NCI-H2196 treated with DMSO at 0.1 percent for 48 hours (cell line): Measurements from ENCODE around the gene CFAP53.
"Not testable (repeated sequence)": the region's sequence is repeated elsewhere in the genome, so short reads cannot be mapped to it uniquely, and the experiment has no call there.

Experiments
- DNase-seq: peaks from one replicate; lab custom pipeline; 2025; ENCODE audit not compliant: unreplicated experiment; lab: John Stamatoyannopoulos, UW

Gene CFAP53

DNA sequence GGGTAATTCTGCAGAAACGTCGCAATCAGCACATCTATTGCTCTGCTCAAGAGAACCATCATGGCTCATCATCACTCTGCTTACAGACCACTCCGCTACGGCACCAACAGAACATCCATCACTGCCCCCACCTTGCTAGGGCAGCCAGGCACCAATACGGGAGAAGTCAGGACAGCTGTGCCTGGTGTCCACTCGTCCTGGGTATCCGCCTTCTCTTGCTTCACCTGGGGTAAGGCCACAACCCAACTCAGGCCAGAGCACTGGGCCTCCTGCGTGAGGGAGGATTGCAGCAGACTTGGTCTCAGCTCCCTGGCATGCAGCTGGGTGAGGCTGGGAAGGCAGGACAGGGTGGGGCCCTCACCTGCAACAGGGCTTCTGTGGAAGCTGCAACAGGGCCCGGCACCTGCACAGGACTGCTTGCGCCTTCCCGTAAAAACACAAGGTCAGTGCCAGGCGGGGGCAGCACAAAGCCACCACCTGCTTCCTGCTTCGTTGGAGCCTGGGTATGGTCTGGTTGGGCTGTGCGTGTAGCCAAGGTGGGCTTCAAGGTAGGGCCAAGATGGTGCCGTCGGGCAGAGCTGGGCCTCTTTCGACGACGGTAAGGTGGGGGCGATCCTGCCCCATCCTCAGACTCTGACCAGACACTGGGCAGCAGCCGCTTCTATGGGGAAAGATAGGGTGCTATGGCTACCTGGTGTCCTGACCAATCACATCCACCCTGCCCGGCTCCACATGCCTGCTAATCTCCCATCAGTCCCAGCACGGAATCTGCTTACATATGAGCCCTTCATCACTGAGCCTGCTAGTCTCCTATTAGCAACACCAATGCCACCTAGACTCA lies 7.1 kb upstream of the CFAP53 start:
- DNase-seq: no peak

DNA sequence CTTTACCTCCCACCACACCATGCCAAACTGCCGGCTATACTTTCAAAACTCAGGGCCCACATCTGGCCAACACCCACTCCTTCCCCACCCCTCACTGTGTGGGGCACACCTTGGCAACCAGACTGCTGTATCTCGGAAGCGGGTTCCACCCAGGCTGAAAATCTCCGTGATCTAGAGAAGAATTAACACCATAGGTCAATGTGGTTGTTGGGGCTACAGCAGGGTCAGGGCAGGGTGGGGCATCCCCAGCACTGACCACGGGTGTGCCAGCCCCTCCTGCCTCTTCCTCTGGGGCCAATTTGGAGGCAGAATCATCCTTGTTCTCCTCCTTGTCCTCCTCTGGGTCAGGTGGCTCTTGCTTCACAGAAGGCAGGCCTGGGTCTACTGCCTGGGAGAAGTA lies 6.3 kb upstream of the CFAP53 start:
- DNase-seq: no peak

DNA sequence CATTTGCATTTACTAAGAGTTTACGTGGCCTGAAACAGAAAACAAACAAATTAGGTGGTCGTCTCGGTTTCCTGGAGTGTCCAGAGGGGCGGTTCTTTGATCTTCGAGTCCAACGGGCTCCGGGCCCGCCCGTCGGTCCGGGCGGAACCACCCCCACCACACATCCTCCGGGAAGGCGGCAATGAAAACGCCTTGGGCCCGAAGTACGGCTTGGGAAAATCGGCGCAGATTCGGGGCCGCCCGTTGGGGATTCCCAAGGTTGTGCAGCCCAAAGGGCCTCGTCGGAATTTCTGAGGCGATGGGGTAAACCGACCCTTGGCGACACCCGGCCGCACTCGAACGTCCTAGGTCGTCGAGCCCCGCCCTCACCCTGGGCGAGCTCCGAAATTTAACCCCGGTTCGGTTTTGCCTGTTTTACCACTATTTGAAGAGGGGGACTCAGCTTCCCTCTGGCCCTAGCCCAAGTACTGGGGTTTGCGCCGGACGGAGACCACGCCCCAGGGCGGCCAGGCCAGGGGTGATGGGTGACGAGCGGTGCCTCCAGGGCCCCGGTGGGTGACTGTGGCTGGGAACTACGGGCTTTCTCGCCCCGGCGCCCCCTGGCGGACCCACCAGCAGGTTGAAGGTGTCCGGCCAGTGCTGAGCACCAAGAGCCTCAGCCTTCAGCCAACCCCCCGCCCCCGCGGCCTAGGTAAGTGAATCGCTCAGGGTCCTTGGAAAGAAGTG lies 1.9 kb upstream of the CFAP53 start:
- DNase-seq: no peak

DNA sequence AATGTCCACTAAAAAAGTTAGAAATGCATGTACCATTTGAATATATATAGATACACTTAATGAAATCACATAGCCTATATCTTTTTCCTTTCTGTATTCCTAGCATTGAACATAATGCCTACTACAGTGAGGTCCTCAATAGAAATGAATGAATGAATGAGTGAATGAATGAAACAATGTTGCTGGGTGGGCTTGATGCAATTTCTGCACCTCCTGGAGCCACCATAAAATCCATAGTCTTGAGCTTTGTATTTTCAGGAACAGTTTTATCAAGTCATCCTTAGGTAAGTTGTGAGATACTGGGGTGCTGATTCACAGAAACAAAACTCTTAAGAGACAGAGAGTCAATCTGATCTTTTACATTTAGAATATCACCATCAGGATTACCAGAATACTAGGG lies 3.3 kb downstream of the CFAP53 start:
- no peak for DNase-seq

DNA sequence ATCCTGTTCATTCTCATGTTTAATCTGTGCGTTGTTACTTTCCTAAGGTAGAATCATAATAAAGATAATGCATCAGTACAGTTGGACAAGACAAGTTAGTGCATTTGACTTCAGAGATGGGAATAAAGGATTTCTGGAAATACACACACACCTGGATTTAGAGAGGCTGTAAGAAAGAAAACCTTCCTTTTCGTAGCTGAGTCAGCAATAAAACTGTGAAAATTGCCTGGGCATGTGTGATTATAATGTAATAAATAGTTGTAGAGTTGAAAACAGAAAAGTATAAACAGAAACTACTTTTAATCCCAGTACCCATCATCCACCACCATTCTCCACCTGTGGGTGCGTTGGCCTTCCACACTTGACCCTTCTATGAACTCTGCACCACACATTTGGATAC lies 15.4 kb downstream of the CFAP53 start:
- no peak for DNase-seq

DNA sequence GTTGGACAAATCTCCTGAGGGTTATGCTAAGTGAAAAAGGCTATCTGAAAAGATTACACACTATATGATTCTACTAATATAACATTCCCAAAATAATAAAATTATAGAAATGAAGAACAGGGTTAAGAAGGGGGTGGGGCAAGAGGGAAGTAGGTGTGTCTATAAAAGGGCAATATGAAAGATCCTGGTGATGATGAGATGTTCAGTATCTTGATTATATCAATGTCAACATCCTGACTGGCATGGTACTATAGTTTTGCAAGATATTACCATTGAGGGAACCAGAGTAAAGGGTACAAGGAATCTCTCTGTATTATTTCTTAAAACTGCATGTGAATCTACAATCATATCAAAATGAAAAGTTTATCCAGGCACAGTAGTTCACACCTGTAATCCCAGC lies 16.7 kb downstream of the CFAP53 start:
- DNase-seq: no peak

DNA sequence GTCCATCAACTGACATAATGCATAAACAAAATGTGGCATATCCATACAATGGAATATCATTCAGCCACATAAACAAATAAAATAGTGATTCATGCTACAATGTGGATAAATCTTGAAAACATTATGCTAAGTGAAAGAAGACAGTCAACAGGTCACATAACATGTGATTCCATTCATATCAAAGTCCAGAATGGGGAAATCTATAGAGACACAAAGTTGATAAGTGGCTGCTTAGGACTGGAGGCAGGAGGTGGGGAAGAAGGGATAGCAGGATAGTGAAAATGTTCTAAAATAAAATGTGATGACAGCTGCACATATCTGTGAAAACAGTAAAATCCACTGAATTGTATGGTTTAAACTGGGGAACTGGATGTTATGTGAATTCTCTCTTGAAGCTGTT lies 18.7 kb downstream of the CFAP53 start:
- no peak for DNase-seq

DNA sequence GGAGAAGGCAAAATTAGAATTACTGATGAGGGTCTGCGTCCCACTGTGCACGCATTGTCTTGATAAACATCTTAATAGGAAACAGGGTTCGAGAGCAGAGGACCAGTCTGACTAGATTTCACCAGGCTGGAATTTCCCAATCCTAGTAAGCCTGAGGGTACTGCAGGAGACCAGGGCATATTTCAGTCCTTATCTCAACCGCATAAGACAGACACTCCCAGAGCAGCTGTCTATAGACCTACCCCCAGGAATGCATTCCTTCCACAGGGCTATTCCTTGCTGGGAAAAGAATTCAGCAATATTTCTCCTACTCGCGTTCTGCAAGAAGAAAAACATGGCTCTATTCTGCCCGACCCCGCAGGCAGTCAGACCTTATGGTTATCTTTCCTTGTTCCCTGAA lies 24.5 kb downstream of the CFAP53 start:
- not testable (repeated sequence) for DNase-seq

DNA sequence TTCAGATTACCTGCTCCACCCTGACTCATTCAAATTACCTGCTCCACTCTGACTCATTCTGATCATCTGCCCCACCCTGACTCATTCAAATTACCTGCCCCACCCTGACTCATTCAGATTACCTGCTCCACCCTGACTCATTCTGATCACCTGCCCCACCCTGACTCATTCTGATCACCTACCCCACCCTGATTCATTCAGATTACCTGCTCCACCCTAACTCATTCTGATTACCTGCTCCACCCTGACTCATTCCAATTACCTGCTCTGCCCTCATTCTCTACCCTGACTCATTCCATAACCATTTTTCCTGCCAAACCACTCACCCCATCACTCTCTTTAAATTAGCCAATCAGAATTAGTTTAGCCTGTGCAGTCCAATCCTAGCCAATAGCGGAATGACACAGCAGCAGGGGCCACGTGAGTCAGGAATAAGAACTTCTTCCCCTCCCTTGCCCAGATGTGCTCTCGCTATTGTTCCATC lies 26.2 kb downstream of the CFAP53 start:
- DNase-seq: no peak

DNA sequence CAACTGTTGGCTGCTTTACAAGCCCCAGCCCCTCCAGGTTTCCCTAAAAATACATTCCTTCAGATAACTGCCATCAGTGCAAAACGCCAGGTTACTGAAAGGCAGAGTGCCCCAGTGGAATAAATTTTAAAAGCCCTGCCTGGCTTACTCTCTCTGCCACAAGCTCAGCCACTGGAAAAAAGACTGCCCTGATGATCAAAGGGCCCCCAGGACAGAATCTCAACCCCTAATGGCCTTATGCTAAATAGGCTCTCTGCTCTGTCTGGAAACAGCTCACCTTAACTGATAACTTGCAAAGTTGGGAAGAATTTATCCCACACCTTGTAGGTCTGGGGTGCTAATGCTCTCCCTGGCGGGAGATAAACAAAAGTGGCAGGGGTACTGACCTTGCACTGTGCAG lies 33.9 kb downstream of the CFAP53 start:
- DNase-seq: no peak

DNA sequence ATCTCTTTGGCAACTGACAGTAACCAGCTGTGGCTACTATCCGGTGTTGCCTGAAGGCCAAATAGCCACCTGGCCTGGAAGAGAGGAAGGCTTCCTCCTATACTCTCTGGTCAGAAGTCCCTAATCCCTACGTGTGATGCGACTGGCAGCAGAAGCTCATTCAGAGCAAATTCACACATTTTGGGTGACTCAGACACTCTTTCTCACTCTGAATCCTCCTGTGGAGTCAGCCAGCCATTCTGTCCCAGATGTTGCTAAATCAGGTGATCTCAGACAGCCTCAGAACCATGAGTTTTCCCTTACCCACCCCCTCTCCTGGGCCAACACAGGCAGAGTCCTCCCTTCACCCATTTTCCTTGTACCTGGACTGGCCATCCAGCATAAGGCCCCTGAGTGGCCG lies 34.7 kb downstream of the CFAP53 start:
- no peak for DNase-seq

DNA sequence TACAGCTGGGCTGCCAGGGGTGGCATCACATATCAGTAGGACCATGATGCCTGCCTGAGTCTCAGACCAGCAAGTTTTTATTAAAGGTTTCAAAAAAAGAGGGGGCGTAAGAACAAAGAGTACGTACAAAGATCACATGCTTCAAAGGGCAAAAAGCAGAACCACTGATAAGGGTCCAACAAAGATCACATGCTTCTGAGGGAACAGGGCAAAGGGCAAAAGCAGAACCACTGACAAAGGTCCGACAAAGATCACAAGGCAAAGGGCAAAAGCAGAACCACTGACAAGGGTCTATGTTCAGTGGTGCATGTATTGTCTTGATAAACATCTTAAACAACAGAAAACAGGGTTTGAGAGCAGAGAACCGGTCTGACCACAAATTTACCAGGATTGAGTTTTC lies 46.0 kb downstream of the CFAP53 start:
- not testable (repeated sequence) for DNase-seq

DNA sequence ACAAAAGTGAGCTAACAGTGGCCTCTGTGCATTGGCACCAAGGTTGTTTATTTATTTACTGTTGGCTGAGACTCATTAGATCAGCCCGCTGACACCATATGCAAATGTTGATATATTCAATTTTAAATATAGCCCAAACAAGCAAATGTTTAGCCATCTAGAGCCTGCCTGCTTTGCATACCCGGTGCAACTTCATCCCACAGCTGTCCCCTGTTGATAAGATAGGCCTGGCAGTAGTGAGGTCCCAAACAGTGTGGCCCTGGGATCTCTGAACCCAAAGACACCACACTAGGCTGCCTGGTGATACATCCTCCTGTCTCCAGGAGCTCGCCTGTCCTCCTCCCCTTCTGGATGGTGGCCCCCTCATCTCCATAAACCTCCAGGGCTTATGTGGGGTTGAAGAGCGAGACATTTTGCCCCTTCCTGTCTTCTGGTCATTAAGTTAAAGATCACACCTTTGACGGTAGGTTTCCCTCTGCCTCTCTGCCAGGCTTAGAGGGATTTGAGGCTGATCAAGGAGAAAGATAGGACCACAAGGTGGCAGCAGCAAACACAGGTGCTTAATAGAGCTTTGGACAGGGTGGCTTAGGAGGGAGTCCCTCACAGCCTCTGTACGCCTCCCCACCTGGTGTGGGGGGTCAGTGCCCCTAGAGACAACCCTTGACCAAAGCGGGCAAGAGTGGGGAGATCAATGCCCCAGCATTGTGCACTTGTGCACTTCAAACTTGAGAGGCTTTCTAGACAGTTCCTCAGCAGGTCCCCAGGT lies 47.7 kb downstream of the CFAP53 start:
- DNase-seq: peak; percentile 6

DNA sequence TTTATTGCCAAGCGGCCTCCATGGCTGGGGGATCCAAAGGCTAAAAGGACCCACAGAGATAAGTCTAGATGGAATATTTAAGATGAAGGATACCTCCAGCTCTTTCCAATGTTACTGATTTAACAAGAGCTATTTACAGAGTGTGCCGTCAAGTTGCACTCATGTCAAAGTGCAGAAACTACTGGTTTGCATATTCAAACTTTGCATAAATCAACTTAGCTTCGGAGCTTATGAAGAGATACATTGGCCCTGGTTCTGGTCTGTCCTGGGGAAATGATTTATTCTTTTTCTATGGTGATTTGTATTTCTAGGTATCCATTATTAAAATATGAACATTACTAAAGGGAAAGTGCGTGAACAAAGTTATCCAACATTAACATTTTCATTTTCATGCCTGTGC lies 57.0 kb downstream of the CFAP53 start:
- no peak for DNase-seq

DNA sequence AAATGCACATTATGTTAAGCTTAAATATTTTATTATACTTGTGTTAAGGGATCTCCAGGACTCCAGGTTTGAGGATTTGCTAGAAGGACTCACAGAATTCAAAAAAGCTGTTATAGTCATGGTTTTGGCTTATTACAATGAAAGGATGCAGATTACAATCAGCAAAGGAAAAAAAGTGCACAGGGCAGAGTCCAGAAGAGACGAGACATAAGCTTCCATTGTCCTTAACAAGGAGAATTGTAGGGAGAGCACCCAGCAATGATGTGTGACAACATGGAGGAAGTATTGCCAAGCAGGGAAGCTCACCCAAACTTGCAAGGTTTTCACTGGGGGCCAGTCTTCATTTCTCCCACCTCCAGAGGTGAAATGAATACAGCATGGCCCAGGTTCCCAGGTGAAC lies 58.6 kb downstream of the CFAP53 start:
- DNase-seq: no peak

DNA sequence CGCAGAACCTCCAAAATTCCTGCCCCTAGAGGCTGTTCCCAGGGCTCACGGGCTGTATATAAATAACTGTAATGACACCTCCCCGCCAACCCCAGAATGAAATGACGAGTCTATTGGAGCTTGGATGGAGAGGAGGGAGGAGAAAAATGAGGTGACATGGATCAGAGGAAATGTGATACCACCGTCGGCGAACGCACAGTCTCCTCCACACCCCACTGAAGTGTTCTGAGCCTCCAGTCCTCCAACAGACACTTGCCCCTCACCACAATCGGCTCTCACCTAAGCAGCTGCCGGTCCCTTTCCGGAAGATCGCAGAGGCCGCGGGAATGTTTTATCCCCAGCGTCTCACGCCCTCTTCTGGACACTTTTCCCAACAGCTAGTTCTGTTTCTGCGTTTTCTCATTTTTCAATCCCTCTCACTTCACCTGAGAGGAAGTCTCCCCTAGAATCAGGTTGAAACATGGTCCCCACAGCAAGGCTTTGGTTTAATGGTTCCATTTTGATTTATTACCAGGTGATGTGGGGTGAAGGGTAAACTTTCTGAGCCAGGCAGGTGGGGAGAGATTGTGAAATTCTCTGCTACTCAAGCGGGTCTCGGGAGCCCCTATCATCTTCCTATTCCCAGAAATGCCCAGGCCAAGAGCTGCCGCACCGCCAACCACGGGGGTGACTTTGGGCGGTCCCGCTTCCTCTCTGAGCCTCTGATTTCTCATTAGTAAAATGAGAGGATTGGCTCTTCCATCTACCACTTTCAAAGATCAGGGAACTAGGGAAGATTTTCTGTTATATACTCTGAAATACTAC lies 62.3 kb downstream of the CFAP53 start:
- peak; percentile 56 for DNase-seq

DNA sequence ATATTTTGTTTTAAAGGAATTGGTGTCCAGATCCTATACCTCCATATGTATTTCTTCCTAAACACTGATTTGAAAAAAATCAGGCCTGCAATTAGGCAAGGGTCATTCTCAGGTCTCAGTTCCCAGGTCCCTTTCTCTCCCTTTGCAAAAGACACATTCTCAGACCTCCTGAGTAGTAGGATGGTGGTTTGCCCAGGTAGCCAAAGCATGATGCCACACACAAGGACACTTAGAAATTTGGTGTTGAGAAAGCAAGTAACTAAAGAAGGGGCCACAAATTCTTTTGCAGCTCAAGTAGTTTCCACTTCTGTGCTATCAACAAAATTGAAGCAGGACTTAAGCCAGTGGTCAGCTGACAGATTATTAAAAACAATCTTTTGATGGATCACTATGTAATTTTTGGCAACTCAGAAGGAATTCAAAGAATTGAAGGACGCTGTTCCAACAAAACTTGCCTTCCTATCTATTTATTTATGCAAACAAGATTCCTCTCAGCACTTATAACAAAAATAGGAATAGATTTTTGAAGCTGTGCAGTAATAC lies 64.7 kb downstream of the CFAP53 start:
- DNase-seq: no peak

DNA sequence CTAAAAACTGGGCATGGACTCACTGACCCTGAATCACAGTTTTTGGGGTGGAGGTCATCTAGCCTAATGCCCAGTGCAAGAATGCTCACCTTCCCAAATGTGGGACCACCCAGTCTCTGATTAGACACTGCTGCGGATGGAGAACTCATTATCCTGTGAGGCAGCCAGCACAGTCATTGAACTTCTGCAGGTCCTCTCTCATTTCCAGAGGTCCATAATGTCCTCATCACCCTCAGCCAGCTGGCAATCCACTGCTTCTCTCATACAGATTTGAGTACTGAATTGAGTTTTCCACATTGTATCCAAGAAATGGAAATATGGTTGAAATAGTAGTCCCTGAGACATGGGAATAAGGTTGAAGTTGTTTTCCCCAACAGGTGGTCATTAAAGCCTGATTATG lies 66.4 kb downstream of the CFAP53 start:
- no peak for DNase-seq

DNA sequence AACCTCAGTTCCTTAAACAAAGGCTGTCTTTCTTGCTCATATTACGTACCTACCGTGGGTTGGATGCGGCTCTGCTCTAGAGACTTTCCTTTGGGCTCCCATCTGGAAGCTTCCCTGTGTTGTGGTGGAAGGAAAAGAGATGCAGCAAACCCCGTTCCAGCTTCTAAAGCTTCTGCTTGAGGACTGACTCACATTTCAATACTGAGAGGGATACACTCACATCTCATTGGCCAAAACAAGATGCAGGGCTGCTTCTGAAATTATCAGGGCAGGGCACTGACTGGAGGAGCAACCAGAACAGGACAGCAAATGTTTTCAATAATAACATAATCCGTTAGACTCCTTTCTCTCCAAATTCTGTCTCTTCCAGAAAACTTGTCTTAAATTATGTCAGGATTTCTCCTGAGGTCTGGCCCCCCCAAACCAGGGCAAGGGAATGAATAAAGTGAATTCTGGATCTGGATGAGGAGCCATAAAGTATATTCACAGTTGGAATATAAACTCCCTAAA lies 66.9 kb downstream of the CFAP53 start:
- no peak for DNase-seq

DNA sequence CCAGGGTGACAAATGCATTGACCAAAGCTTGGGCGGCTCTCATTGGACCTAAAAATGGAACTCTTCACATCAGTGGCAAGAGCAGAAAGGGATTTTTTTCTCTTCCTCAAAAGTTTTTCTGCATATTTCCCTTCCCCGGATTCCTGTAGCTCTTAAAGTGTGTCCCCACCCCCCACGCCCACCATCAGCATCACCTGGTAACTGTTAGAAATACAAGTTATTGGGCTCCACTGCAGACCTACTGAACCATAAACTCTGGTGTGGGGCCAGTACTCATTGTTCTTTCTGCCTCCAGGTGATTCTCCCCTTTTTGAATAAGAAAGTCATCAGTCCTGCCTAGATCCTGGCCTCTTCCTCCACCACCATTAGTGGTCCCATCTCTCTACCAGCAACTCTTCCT lies 70.0 kb downstream of the CFAP53 start:
- no peak for DNase-seq
